Measurements from ENCODE around the gene IRF5.

The IRF5 gene

DNA sequence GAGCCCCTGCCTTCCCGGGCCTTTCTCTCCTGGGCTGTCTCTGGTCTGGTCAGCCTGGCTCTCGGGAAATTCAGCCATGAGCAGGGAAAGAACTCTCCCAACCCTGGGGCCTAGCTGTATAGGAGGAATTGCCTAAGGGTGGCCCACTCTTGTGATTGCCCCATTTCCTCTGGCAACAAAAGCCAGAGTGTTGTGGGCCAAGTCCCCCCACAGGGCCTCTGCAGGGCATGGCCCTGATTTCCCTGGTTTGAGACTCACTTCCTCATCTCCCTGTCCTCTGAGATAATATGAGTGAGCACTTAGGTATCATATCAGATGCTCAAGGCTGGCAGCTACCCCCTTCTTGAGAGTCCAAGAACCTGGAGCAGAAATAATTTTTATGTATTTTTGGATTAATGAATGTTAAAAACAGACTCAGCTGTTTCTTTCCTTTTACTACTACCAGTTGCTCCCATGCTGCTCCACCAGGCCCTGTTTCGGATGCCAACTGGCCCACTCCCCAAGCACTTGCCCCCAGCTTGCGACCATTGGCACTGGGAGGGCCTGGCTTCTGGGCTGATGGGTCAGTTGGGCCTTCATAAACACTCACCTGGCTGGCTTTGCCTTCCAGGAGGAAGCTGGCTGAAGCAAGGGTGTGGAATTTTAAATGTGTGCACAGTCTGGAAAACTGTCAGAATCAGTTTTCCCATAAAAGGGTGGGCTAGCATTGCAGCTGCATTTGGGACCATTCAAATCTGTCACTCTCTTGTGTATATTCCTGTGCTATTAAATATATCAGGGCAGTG lies 11.4 kb downstream of the IRF5 start:
- Histone ChIP-seq H3K36me3 (ENCODE audit: control insufficient read depth, insufficient read depth, low read length) (peaks cover 55% of the 10 kb centered on the region), H3K27me3 (replicated peaks; ENCODE audit: control insufficient read depth, insufficient read depth, low read length) (no peaks in the 10 kb centered on the region), H3K4me3 (replicated peaks; ENCODE audit: low read depth, low read length) (no peak overlapping the region)
- TF ChIP-seq, protein P1, sequence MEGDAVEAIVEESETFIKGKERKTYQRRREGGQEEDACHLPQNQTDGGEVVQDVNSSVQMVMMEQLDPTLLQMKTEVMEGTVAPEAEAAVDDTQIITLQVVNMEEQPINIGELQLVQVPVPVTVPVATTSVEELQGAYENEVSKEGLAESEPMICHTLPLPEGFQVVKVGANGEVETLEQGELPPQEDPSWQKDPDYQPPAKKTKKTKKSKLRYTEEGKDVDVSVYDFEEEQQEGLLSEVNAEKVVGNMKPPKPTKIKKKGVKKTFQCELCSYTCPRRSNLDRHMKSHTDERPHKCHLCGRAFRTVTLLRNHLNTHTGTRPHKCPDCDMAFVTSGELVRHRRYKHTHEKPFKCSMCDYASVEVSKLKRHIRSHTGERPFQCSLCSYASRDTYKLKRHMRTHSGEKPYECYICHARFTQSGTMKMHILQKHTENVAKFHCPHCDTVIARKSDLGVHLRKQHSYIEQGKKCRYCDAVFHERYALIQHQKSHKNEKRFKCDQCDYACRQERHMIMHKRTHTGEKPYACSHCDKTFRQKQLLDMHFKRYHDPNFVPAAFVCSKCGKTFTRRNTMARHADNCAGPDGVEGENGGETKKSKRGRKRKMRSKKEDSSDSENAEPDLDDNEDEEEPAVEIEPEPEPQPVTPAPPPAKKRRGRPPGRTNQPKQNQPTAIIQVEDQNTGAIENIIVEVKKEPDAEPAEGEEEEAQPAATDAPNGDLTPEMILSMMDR (IDR thresholded peaks at IDR 0.05; ENCODE audit: insufficient read depth, low read length, poor library complexity, severe bottlenecking) = no peak
- no peak for DNase-seq (ENCODE audit: extremely low read depth, insufficient read length)

DNA sequence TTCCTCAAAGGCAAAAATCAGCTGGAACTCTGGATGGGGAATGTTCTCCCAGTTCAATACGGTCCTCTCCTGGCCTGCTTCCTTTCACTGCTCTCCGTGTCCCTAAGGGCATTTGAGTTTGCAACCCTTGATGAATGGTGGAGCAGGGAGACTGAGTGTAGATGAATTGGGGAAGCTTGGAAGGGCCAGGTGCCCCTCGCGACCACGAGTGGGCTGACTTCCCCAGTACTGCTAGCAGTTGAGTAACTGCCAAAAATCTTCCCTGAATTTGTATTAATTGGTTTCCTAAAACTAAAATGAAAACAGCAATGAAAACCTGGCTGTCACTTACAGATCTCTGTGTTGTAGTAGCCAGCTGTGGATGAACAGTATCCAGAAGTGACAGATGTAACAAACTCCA lies 13.6 kb downstream of the IRF5 start:
- H3K36me3 ChIP-seq (ENCODE audit: control insufficient read depth, insufficient read depth, low read length) = peaks cover 53% of the 10 kb centered on the region
- no peak for DNase-seq (ENCODE audit: extremely low read depth, insufficient read length)
- TF ChIP-seq, protein P1 (IDR thresholded peaks at IDR 0.05; ENCODE audit: insufficient read depth, low read length, poor library complexity, severe bottlenecking) = no peak
- H3K27me3 ChIP-seq (replicated peaks; ENCODE audit: control insufficient read depth, insufficient read depth, low read length) = no peaks in the 10 kb centered on the region
- no peak overlapping the region for H3K4me3 ChIP-seq (replicated peaks; ENCODE audit: low read depth, low read length)

- no peak overlapping the region for H3K4me3 ChIP-seq (replicated peaks; ENCODE audit: low read depth, low read length)
- H3K27me3 ChIP-seq (replicated peaks; ENCODE audit: control insufficient read depth, insufficient read depth, low read length) = no peaks in the 10 kb centered on the region
- H3K36me3 ChIP-seq (ENCODE audit: control insufficient read depth, insufficient read depth, low read length) = peaks cover 34% of the 10 kb centered on the region
- TF ChIP-seq, protein P1 (IDR thresholded peaks at IDR 0.05; ENCODE audit: insufficient read depth, low read length, poor library complexity, severe bottlenecking) = no peak
- DNase-seq (ENCODE audit: extremely low read depth, insufficient read length) = no peak
Observed at GRCh38 chr7:128954150-128954549, 16.4 kb downstream of the IRF5 start.

DNA sequence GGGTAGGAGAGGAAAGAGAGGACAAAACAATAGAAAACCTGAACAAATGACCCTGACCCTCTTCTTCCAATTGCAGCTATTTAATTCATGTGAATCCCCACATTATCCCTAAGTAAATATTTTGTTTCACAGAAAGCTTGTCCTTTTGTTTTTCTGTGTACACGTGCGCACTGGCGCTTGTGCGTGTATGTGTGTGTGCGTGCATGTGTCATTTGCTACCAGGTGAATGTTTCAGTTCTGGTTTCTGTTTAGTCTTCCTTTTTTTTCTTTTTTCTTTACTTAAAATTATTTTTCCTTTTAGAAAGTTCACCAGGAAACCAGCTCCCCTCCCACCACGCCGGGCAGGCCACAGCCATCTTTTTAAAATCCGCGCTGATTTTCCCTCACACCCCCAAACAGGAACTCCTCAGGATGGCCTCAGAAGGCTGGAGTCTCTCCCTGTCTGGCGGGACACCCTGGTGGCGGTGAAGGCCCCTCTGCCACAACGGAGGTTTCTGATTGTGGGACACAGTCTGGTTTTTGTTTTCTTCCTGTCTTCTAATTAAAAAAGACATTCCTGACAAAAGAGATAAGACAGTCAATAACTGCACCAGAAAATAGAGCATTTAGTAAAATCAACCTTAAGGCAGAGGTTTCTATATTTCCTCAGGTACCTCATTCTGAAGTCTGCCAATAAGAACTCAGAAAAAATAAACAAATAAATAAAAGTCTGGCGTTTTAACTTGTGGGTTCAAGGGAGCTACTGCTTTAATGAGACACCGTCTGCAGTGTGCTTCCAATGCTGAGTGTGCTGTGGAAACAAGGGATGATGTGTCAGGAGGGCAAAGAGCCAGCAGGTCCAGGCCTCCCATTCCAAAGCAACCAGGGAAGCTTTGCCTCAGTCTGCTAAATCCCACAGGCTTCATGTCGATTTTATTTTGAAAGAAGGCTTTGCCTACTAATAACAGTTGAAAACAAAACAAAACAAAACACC lies 17.4 kb downstream of the IRF5 start:
- no peak for DNase-seq (ENCODE audit: extremely low read depth, insufficient read length)
- Histone ChIP-seq H3K4me3 (replicated peaks; ENCODE audit: low read depth, low read length) (no peak overlapping the region), H3K27me3 (replicated peaks; ENCODE audit: control insufficient read depth, insufficient read depth, low read length) (no peaks in the 10 kb centered on the region), H3K36me3 (ENCODE audit: control insufficient read depth, insufficient read depth, low read length) (peaks cover 36% of the 10 kb centered on the region)
- TF ChIP-seq, protein P1 (IDR thresholded peaks at IDR 0.05; ENCODE audit: insufficient read depth, low read length, poor library complexity, severe bottlenecking) = no peak

- Histone ChIP-seq H3K36me3 (ENCODE audit: control insufficient read depth, insufficient read depth, low read length) (peaks cover 33% of the 10 kb centered on the region), H3K4me3 (replicated peaks; ENCODE audit: low read depth, low read length) (no peak overlapping the region)
- DNase-seq (ENCODE audit: extremely low read depth, insufficient read length) = no peak
Observed at GRCh38 chr7:128955981-128956380, 18.3 kb downstream of the IRF5 start.

More at GRCh38 chr7:128955981-128956380, 18.3 kb downstream of the IRF5 start:
- H3K27me3 ChIP-seq (replicated peaks; ENCODE audit: control insufficient read depth, insufficient read depth, low read length) = no peaks in the 10 kb centered on the region
- TF ChIP-seq, protein P1 (IDR thresholded peaks at IDR 0.05; ENCODE audit: insufficient read depth, low read length, poor library complexity, severe bottlenecking) = no peak

Data from GM06990 (cell line).